Measurements from ENCODE around the gene GPC5.

DNA sequence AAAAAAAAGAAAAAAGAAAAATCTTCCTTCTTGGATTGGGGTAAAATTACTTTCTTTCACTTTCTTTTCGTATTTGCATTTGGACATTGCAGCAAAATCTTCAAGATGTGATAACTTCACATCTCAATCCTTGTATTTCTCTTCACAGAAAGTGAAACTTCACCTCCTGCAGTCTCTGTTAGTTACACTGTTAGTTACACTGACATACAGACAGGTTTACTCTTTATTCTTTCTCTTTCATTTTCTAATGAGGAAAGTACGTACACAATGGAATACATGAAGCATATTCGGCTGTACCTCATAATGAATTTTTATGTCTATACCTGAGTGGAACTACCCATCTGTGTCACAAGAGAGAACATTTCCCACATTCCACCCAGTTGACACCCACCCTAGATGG, 1369.0 kb downstream of the GPC5 start:
- TF ChIP-seq ZFP41 (tag by site-specific recombination; IDR thresholded peaks at IDR 0.05; ENCODE audit: borderline replicate concordance) = no peak
- TF ChIP-seq ZBTB21 (tag by site-specific recombination; IDR thresholded peaks at IDR 0.05) = no peak

All from HEK293 (cell line).